Stomach (tissue), 19 donors: ENCODE results near the gene STXBP3. TPM values are rescaled to one million over a fixed set of nuclear protein-coding genes. Genes with fewer than 3 reads are reported as not detected.
"Not testable (repeated sequence)": the region's sequence is repeated elsewhere in the genome, so short reads cannot be mapped to it uniquely, and the experiment has no call there.

Experiments used
- DNase-seq, 2 donors: peaks; one replicate each; pipeline versions ENCODE4 v3.0.0 to v3.0.0-alpha.2; 2013 to 2019
- H3K27ac ChIP-seq, 5 donors: fragments of 200-600 bp in 4 of 5; sonication (generic) in 4 of 5; one replicate each; pipeline ENCODE4 v1.5.1; 2013 to 2019; ENCODE audit warnings: mild to moderate bottlenecking in 1 of 5, moderate library complexity in 1 of 5
- H3K27me3 ChIP-seq, 3 donors: fragments of 200-600 bp; sonication (generic); one replicate each; pipeline ENCODE4 v1.5.1; 2017 to 2019; ENCODE audit warnings: mixed run types in 1 of 3
- H3K36me3 ChIP-seq, 4 donors: fragments of 200-600 bp; sonication (generic); 1 replicate in 3 of 4; 2 replicates in 1 of 4; pipeline ENCODE4 v1.5.1; 2016 to 2019
- H3K4me1 ChIP-seq, 4 donors: fragments of 200-600 bp; sonication (generic); one replicate each; pipeline ENCODE4 v1.5.1; 2016 to 2019
- H3K4me3 ChIP-seq, 4 donors: fragments of 200-600 bp; sonication (generic) in 3 of 4; one replicate each; pipeline ENCODE4 v1.5.1; 2016 to 2019; ENCODE audit warnings: mild to moderate bottlenecking in 1 of 4
- H3K9me3 ChIP-seq, 4 donors: fragments of 200-600 bp; sonication (generic); one replicate each; pipeline ENCODE4 v1.5.1; 2016 to 2019
- EP300 ChIP-seq: sonication (generic); formaldehyde crosslinking; IDR thresholded peaks from one replicate; pipeline ENCODE4 v1.6.1; 2017; ENCODE audit warnings: antibody characterized with exemption
- POLR2A ChIP-seq, 4 donors: fragments of 450-650 bp; IDR thresholded peaks; one replicate each; pipeline ENCODE4 v1.6.1; 2016; ENCODE audit warnings: antibody characterized with exemption in 4 of 4, control low read depth in 2 of 4, mild to moderate bottlenecking in 1 of 4, moderate library complexity in 1 of 4
- POLR2AphosphoS5 ChIP-seq, 3 donors: sonication (generic); formaldehyde crosslinking; IDR thresholded peaks; one replicate each; pipeline ENCODE4 v1.6.1; 2016; ENCODE audit warnings: antibody characterized with exemption in 3 of 3
- WGBS, 5 donors: extraction: QIAGEN DNeasy Blood & Tissue Kit in 3 of 5; methylation state at CpG; one replicate each; pipeline versions ENCODE4 v1.1.5 to v1.1.7; 2013 to 2018; 5-methylcytosine and 5-hydroxymethylcytosine counted together
- intact Hi-C: fragments of 100-400 bp; cut with DNase I; formaldehyde crosslinking; loops from one replicate; pipeline ENCODE4 v1.15.1; 2023; ENCODE audit warnings: low total_unique reads
- long read RNA-seq, 10 donors: transcript quantifications; one replicate each; lab custom pipeline, GENCODE V29; 2026
- polyA plus RNA-seq, 3 donors: library from polyadenylated mRNA; stranded (reverse); fragments of 200-250 nt; gene quantifications; one replicate each; pipeline ENCODE4 v1.2.3, GENCODE V29; 2013
- total RNA-seq, 5 donors: library from RNA; depleted of rRNA; stranded (reverse); fragments of >200 nt; gene quantifications; one replicate each; pipeline versions ENCODE4 v1.1.0 to v1.2.3, GENCODE V29; 2014 to 2016
- TF ChIP-seq, protein P1 (sequence below), 7 experiments: fragments of 450-650 bp in 4 of 7; fragments of 200-600 bp in 3 of 7; sonication (generic) in 3 of 7; IDR thresholded peaks; one replicate each; pipeline ENCODE4 v1.5.1; 2016 to 2019; ENCODE audit warnings: antibody characterized with exemption in 7 of 7, control low read depth in 2 of 7, mild to moderate bottlenecking in 1 of 7
- donor health status: healthy with polysubstance abuse.
- donor health status: Bipolar disorder and iron deficiency.
- donor health status: healthy.

Gene STXBP3, protein sequence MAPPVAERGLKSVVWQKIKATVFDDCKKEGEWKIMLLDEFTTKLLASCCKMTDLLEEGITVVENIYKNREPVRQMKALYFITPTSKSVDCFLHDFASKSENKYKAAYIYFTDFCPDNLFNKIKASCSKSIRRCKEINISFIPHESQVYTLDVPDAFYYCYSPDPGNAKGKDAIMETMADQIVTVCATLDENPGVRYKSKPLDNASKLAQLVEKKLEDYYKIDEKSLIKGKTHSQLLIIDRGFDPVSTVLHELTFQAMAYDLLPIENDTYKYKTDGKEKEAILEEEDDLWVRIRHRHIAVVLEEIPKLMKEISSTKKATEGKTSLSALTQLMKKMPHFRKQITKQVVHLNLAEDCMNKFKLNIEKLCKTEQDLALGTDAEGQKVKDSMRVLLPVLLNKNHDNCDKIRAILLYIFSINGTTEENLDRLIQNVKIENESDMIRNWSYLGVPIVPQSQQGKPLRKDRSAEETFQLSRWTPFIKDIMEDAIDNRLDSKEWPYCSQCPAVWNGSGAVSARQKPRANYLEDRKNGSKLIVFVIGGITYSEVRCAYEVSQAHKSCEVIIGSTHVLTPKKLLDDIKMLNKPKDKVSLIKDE
- 100 to 1,000 TPM in 2 of 5 donors, 10 to 100 TPM in 3; 11.7 to 170 (median 39.0) TPM for total RNA-seq
- 10 to 100 TPM; 24.9 to 32.5 (median 29.0) TPM for polyA plus RNA-seq
- long read RNA-seq, donor 1, result 0 reads
- long read RNA-seq, donor 2, partial matches to known transcripts, result 0 of 3 reads
- long read RNA-seq, donor 2, other reads (novel, unspliced or antisense), result 0 of 3 reads
- long read RNA-seq, donor 3, partial matches to known transcripts, result 0 of 2 reads
- long read RNA-seq, donor 3, other reads (novel, unspliced or antisense), result 0 of 2 reads
- long read RNA-seq, donor 4, partial matches to known transcripts, result 0 of 1 reads
- long read RNA-seq, donor 4, other reads (novel, unspliced or antisense), result 0 of 1 reads
- long read RNA-seq, donor 5, partial matches to known transcripts, result 5 of 8 reads
- long read RNA-seq, donor 5, other reads (novel, unspliced or antisense), result 0 of 8 reads
- long read RNA-seq, donor 6, result 0 reads
- long read RNA-seq, donor 7, transcript STXBP3-201 (19 exons, 2,478 nt), result major isoform, 5 of 6 reads
- long read RNA-seq, donor 7, partial matches to known transcripts, result 0 of 6 reads
- long read RNA-seq, donor 7, other reads (novel, unspliced or antisense), result 0 of 6 reads
- long read RNA-seq, donor 8, transcript STXBP3-201 (19 exons, 2,478 nt), result major isoform, 5 of 5 reads
- long read RNA-seq, donor 8, partial matches to known transcripts, result 0 of 5 reads
- long read RNA-seq, donor 8, other reads (novel, unspliced or antisense), result 0 of 5 reads
- long read RNA-seq, donor 9, partial matches to known transcripts, result 0 of 3 reads
- long read RNA-seq, donor 9, other reads (novel, unspliced or antisense), result 0 of 3 reads
- long read RNA-seq, donor 10, partial matches to known transcripts, result 0 of 3 reads
- long read RNA-seq, donor 10, other reads (novel, unspliced or antisense), result 0 of 3 reads

DNA sequence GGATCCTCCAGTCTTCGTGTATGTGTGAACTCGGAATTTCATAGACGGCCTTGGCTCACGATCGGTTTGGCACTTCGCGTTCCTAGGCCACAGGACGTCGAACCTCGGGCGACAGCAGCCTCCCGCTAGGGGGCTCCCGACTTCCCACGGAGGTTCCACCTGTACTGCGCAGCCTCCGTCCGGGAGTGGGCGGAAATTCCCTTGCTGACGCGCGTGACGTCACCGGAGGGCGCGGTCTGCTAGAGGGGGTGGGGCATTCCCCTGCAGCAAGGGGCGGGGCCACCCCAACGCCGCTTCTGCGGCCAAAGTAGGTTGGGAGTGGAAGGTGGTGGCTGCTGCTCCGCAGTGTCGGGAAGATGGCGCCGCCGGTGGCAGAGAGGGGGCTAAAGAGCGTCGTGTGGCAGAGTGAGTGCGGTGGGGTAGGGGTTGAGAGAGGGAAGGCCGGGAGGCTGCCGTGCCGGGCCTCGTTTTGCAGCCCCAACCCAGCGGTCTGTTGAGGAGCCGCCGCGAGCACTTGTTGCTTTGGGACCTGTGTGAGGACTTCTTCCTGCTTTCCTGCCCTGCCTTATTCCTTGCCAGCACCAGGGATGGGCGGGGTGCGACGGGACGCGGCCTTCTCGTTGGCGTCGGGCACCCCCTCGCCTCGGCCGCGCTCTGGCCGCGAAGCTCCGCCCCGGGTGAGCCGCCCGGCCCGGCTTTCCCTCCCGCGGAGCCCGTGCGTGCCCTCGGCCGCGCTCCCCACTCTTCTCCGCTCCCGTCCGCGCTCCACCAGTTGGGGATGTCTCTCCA is at the start of gene STXBP3:
Gene STXBP3 (plus strand): TSS at position 293 of the 789 bp plus-strand sequence. CDS start 64 bp downstream, at position 357.
- DNase-seq, result peak; percentile 99
- no peaks in the 10 kb centered on the region for H3K27me3 ChIP-seq
- H3K9me3 ChIP-seq, result no peaks in the 10 kb centered on the region
- no peaks in the 10 kb centered on the region for H3K36me3 ChIP-seq
- H3K4me1 ChIP-seq, result peaks cover 4 to 44% (median 18%) of the 10 kb centered on the region in 4 donors
- 0 to 1% (median 1%) methylated on average over 14 to 75 of the region's 75 CpGs for WGBS, 5 donors
- no peak for TF ChIP-seq EP300
- TF ChIP-seq, protein P1, sequence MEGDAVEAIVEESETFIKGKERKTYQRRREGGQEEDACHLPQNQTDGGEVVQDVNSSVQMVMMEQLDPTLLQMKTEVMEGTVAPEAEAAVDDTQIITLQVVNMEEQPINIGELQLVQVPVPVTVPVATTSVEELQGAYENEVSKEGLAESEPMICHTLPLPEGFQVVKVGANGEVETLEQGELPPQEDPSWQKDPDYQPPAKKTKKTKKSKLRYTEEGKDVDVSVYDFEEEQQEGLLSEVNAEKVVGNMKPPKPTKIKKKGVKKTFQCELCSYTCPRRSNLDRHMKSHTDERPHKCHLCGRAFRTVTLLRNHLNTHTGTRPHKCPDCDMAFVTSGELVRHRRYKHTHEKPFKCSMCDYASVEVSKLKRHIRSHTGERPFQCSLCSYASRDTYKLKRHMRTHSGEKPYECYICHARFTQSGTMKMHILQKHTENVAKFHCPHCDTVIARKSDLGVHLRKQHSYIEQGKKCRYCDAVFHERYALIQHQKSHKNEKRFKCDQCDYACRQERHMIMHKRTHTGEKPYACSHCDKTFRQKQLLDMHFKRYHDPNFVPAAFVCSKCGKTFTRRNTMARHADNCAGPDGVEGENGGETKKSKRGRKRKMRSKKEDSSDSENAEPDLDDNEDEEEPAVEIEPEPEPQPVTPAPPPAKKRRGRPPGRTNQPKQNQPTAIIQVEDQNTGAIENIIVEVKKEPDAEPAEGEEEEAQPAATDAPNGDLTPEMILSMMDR (IDR thresholded peaks at IDR 0.05), result peak in 5 of 7 experiments; percentile 88 to 96 (median 94)
- TF ChIP-seq POLR2A (IDR thresholded peaks at IDR 0.05), result peak in 3 of 4 donors; percentile 97 to 99 (median 98)
- TF ChIP-seq POLR2AphosphoS5 (IDR thresholded peaks at IDR 0.05), result peak; percentile 98 to 99 (median 98)
- H3K4me3 ChIP-seq, result peak within 1 kb of the TSS; percentile 77 to 89 (median 83)
- H3K27ac ChIP-seq, result peak within 1 kb of the TSS; percentile 99
- intact Hi-C loops, result no loop called here

DNA sequence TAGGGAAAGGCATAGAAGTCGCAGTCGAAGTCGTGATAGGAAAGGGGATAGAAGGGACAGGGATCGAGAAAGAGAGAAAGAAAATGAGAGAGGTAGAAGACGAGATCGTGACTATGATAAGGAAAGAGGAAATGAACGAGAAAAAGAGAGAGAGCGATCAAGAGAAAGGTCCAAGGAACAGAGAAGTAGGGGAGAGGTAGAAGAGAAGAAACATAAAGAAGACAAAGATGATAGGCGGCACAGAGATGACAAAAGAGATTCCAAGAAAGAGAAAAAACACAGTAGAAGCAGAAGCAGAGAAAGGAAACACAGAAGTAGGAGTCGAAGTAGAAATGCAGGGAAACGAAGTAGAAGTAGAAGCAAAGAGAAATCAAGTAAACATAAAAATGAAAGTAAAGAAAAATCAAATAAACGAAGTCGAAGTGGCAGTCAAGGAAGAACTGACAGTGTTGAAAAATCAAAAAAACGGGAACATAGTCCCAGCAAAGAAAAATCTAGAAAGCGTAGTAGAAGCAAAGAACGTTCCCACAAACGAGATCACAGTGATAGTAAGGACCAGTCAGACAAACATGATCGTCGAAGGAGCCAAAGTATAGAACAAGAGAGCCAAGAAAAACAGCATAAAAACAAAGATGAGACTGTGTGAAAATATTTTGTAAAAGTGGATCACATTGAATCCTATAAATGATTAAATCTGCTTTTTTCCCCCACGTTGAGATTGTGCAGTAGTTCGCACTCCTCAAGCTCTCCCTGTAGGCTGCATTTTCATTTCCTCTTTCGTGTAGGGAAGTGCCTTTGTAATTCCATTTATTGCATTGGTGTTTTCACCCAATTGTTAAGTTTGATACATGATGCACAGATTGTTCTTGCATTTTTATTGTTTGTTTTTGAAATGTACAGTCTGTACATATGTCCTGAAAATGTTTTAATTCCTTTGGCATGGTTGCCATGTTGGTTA is 46.8 kb upstream of the STXBP3 start:
- no peaks in the 10 kb centered on the region for H3K27me3 ChIP-seq
- no peak overlapping the region for H3K4me3 ChIP-seq
- WGBS, 5 donors, result 83 to 89% (median 88%) methylated on average over 22 of the region's 22 CpGs
- TF ChIP-seq, protein P1 (IDR thresholded peaks at IDR 0.05), result no peak
- TF ChIP-seq EP300 (no peak), POLR2AphosphoS5 (IDR thresholded peaks at IDR 0.05) (no peak), POLR2A (IDR thresholded peaks at IDR 0.05) (no peak)
- intact Hi-C loops, result no loop called here
- peaks cover 7 to 25% (median 17%) of the 10 kb centered on the region in 4 donors for H3K4me1 ChIP-seq
- H3K36me3 ChIP-seq, result peaks cover 39 to 73% (median 69%) of the 10 kb centered on the region in 4 donors
- no peaks in the 10 kb centered on the region for H3K9me3 ChIP-seq
- DNase-seq, result no peak
- H3K27ac ChIP-seq, result no peak overlapping the region

DNA sequence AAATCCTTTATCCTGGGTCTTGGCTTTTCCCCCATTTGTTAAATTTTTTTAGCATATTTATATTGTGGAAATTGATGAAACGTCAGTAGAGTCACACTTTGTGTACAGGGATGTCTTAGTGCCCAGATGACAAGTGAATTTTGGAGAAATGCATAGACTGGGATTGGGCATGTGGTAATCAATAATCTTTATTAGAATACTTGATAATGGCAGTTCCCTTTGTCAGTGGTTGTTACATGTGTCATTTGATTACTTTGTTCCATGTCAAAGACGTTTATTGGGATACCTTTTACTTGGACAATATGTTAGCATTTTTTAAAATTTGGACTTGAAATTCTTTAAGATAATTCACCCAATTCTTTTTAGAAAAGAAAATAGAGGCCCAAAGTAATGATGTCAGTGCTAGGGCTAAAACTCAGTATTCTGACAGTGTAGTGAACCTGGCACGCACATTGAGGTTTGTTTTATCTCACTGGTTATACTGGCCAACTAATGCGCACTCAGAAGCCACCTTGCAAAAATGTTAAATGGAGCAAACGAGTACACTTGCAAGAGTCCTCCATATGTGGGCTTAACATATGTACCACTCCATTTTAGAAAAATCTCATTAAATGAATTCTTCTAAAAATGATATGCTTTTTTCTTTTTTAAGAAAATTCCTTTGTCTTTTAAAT is 45.2 kb upstream of the STXBP3 start:
- no peaks in the 10 kb centered on the region for H3K27me3 ChIP-seq
- WGBS, 5 donors, result 82 to 88% (median 84%) methylated on average over 5 of the region's 5 CpGs
- no peak overlapping the region for H3K27ac ChIP-seq
- TF ChIP-seq POLR2A (IDR thresholded peaks at IDR 0.05) (no peak), EP300 (no peak), POLR2AphosphoS5 (IDR thresholded peaks at IDR 0.05) (no peak)
- TF ChIP-seq, protein P1 (IDR thresholded peaks at IDR 0.05), result no peak
- H3K36me3 ChIP-seq, result peaks cover 39 to 62% (median 59%) of the 10 kb centered on the region in 4 donors
- intact Hi-C loops, result no loop called here
- H3K4me1 ChIP-seq, result peaks cover 0 to 16% (median 9%) of the 10 kb centered on the region in 4 donors
- H3K4me3 ChIP-seq, result no peak overlapping the region
- no peak for DNase-seq
- H3K9me3 ChIP-seq, result no peaks in the 10 kb centered on the region

DNA sequence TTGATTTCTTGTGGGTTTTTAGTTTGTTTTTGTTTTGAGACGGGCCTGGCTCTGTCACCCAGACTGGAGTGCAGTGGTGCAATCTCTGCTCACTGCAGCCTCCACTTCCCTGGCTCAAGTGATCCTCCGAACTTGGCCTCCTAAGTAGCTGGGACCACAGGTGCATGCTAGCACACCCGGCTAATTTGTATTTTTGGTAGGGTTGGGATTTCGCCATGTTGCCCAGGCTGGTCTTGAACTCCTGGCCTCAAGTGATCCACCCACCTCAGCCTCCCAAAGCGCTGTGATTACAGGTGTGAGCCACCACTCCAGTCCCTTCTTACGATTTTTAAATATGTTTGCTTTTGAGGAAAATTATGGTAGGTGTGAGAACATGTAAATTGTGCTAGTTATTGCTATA is 44.4 kb upstream of the STXBP3 start:
- DNase-seq, H3K9me3 ChIP-seq, H3K27ac ChIP-seq, H3K4me3 ChIP-seq, H3K27me3 ChIP-seq, intact Hi-C loops: not testable (repeated sequence)
- peaks cover 31 to 54% (median 51%) of the 10 kb centered on the region in 4 donors for H3K36me3 ChIP-seq
- H3K4me1 ChIP-seq, result peaks cover 0 to 16% (median 9%) of the 10 kb centered on the region in 4 donors
- 94 to 99% (median 95%) methylated on average over 6 of the region's 6 CpGs for WGBS, 5 donors
